Fibroblast of peridontal ligament (primary cell): Measurements from ENCODE around the gene TJP3.
"Not testable (repeated sequence)": the region's sequence is repeated elsewhere in the genome, so short reads cannot be mapped to it uniquely, and the experiment has no call there.

Experiments used
- DNase-seq: peaks from one replicate; pipeline ENCODE4 v3.0.0-alpha.2; 2010; ENCODE audit errors: extremely low read depth

Gene TJP3

DNA sequence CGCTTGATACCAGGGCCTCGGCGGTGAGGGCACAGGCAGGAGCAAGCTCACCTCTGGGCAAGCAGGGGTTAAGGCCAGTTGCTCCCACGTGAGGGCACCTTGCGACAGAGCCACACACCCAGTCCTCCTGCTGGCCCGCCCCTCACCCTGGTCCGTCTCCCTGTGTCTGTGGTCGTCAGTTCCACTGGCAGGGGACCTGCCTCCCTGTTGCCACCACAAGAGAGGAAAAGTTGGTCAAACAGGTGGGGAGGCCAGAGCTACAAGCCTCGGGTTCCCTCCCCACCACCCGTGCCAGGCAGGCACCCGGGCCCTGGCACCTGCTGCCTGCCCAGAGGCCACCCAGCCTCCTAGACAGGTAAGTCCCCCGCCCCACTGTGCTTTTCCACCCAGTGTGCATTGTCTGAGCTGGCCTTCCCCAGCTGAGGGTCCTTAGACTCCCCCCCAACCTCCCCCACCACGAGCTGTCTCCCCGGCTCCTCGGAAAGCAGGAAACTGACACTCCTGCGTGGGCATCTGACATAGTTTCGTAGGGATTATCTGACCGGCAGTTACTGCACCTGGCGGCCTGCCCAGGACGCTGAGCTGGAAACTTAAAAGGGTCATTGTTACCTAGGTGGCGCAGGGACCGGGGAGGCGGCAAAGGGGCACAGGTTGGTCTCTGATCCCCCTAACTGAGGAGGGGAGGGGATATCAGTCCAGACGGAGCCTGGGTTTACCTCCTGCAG is at the start of gene TJP3:
TJP3 (plus strand) TSS at position 178 of the 725 bp plus-strand sequence. CDS start 20,049 bp downstream, outside the sequence.
- DNase-seq, result no peak

GRCh38 chr19:3658870-3659745 is 49.1 kb upstream of the TJP3 start:
- DNase-seq, result no peak

DNA sequence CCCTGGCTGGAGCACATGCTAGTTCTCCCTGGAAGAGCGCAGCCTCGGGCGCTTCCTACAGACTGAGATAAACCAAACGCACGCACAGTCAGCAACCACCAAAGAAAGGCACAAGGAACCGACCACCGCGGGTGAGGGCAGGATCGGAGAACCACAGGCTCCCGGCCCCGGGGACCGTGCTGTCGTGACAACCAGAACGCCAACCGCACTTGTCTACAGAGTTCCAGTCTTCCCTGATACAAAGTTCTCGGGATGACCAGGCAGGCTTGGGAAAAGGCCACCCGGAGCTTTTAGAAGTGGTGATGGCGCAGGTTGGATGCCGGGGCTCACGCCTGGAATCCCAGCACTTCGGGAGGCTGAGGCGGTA is 48.5 kb upstream of the TJP3 start:
- DNase-seq, result no peak

DNA sequence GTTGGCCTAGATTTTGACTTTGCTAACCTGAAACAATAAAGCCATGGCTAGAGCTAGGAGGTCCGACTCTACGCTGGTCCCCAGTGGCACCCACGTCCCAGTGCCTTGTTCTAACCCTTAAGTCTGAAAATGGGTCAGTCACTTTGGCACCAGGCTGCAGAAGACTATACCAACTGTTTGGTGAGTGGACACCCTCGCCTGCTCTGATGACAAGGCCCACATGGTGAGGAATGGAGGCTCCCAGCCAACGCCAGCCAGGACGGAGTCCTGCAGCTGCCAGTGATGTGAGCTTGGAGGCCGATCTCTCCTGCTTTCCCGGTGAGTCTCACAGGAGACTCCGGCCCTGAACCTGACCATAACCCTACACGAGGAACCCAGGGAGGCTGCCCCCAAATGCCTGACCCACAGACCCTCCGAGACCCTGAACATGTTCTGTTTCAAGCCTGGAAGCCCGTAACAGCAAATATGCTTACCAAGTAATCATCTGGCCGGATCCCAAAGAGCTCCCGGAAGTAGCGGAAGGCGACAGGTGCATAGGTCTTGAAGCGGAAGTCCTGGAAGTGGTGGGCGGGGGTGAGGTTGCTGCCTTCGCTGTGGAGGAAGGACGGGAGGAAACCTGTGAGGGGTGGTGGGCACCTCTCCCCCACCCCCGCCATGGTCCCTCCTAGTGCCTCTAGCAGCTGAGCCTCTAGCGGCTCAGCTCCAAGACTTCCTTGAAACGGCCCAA is 47.5 kb upstream of the TJP3 start:
- no peak for DNase-seq

DNA sequence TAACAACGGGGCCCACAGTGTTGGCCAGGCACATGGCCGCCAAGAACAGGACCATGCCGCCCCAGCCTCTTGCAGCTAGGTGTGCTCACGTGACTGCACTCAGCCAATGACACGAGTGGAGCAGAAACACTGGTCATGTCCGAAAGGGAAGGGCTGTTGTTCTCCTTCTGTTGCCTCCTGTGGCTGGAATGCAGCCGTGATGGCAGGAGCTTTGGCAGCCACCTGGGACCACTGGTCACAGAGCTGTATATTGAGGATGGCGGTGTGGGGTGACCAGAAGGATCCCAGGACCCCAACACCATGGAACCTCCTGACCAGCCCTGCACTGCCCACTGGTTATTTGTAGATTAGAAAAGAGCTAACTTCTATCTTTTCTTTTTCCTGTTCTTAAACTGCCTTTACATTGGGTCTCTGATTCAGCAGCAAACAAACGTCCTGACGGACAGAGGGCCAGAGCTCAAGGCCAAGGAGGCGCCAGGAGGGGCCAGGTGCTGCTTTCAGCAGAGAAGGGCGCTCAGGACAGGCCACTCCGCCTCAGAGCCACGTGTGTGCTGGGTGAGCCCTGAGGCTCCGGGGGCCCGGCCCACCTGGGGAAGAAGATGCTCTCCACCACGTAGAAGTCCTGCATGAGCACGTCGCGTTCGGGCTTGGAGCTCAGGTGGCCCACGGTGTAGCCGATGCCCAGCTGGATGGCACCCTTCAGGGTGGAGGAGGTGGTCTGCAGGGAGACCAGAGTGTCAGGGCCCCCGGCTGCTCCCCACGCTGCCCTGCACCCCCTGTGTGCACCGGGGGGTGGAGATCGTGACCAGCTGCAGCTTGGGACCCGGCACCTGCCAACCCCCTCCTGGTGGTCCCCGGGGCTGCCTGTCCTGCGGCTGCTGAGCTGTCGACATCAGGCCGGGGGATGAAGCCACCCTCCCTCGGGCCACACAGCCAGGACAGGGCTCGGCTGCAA is 46.6 kb upstream of the TJP3 start:
- no peak for DNase-seq

- DNase-seq, result no peak
These were observed 44.3 kb upstream of the TJP3 start for GRCh38 chr19:3663838-3664237.

DNA sequence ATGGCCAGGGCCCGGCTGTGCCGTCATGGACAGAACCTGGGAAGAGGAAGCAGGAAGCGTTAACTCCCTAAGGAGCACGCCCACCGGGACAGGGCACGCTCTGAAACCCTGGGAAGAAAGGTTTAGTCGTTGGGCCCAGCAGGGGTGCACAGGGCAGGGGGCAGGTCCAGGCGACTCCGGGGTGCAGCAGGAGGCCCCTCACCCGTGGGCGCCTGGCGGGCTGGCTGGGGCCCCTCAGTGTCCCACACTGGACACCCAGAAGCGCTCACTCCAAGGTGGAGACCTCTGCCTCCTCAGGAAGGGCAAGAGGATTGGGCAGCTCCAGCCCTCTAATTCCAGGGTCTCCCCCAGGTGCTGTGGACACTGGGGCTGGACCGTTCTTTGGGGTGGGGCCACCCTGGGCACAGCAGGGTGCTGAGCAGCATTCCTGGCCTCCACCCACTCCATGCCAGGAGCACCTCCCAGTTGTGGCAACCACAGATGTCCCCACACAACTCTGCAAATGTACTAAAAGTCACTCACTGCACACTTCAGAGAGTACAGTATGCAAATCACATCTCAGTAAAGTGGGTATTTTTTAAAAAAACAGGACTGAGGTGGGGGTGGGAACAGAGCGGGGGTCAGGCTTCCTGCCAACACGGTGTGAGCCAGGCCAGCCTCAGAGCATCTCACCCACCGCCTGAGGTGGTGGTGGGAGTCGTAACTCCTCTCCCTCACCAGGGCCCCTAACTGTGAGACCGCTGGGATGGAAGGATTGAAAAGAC is 43.1 kb upstream of the TJP3 start:
- DNase-seq, result no peak

- DNase-seq, result peak; percentile 10
These were observed 42.3 kb upstream of the TJP3 start for GRCh38 chr19:3665681-3666544.

DNA sequence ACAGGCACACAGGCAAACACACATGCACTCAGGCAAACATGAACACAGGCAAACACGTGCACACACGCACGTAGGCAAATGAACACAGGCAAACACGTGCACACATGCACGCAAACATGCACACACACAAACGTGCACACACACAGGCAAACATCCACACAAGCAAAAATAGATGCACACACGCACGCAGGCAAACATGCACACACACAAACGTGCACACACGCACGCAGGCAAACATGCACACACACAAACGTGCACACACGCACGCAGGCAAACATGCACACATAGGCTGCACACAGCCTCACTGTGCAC is 41.7 kb upstream of the TJP3 start:
- not testable (repeated sequence) for DNase-seq

- DNase-seq, result no peak
These were observed 41.0 kb upstream of the TJP3 start for GRCh38 chr19:3667037-3667638.

GRCh38 chr19:3667766-3668165 is 40.4 kb upstream of the TJP3 start:
- DNase-seq, result no peak

DNA sequence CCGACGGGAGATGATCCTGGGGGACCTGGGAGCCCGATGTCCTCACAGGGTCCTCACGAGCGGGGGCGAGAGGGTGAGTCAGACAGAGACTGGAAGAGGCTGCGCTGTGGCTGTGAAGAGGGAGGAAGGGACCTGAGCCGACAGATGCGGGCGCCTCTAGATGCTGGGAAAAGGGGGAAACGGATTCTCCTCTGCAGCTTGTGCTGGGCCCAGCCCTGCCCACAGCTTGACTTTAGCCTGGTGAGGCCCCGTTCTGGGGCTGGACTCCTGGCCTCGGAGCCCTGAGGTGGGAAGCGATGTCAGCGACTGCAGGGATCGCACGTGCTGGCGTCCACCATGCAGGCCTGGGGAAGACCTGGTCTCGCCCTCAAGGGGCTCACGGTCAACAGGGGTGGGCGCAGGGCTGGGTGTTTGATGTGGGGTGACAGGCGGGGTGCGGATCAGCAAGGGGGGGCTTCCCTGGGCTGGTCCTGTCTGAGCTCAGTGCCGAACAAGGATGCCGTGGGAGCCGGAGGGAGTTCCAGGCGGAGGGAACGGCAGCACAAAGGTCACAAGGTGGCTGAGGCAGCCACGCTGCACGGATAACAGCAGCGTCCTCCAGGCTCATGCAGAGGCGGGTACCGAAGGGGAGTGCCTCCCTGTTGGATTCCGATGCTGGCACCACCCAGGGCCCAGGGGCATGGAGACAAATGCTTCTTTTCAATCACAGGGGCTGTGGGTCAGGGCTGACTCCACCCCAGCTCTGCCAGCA is 39.7 kb upstream of the TJP3 start:
- DNase-seq, result no peak

- DNase-seq, result no peak
These were observed 38.9 kb upstream of the TJP3 start for GRCh38 chr19:3669082-3669946.

DNA sequence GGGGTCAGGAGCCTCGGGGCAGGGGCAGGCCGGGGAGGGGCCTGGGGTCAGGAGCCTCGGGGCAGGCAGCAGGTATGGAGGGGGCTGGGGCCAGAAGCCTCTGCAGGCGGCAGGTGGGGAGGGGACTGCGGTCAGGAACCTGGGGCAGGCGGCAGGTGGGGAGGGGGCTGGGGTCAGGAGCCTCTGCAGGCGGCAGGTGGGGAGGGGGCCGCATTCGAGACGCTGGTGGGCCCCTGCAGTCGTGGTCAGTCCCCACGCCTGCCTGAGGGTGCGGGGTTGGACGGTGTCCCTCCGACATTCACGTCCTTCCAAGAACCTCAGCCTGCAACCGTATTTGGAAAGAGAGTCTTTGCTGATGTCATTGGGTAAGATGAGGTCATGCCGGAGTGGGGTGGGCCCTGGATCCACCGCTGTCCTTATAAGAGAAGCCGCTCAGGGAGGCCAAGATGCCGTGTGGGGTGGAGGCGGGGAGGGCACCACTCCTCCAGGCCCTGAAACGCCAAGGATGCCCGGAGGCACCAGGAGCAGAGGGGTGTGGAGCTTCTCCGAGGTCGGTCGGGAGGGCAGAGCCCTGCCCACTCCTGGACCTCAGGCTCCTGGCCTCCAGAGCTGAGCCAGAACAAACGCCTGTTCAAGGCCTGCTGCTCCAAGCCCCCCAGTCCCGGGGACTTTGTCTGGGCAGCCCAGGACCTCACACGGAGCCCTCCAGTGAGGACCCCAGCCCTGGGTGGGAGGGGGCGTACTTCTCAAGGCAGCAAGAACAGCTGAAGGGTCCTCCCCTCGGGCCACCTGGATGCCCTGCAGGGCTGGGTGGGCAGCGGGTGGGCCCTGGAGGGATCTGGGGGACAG is 38.0 kb upstream of the TJP3 start:
- DNase-seq, result peak; percentile 90

DNA sequence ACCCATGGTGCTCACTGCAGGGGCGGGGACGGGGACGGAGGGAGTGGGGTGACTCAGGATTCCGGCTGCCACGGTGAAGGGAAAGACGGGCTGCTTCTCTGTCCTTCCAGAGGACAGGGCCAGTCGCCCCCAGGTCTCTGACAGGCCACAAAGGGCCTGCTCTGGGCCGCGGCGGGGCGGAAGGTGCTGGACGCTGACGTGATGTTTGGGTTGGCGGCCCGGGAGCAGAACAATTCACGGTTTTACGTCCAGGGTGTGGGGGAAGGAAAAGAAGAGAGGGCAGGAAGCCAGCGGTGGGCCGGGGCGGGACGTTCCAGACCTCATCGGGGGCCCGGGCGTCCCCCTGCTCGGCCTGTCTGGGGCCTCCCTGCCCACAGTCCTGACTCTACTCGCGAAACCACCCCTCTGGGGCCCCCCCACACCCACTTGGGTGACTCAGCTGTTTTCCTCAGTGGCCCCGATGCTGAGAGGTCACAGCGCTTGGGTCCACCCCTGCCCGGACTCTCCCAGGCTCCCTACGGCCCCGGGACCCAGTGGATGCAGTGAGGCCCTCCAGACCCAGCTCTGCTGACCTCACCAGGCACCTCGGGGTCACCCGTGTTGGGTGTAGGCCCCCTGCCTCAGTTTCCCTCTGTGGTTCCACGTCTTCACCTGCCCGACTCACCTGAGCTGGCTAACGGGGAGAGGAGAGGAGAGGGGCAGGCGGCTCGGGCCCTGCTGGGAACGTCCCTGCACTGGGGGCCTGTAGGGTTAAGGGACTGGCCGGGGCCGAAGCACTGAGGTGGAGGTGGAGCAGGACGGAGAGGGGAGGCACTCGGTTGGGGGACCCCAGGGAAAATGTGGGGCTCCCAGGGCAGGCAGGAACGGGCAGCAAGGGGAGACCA is 37.1 kb upstream of the TJP3 start:
- peak; percentile 57 for DNase-seq
